GM23338 (cell line): ENCODE data around the gene CISD1. TPM values are rescaled to one million over a fixed set of nuclear protein-coding genes. Genes with fewer than 3 reads are reported as not detected.
"Not testable (repeated sequence)": the region's sequence is repeated elsewhere in the genome, so short reads cannot be mapped to it uniquely, and the experiment has no call there.

Experiments
- ATAC-seq: fragments of 200-7000 bp; cut with Tn5 transposase; 3 replicates; pipeline ENCODE4 v1.9.1; 2020
- DNase-seq: peaks from one replicate; pipeline ENCODE4 v3.0.0-alpha.2; 2015; ENCODE audit warnings: low spot score
- H2AFZ ChIP-seq: fragments of 200-600 bp; sonication (generic); 2 replicates; pipeline ENCODE4 v1.8.0; 2016; ENCODE audit warnings: antibody characterized with exemption, mild to moderate bottlenecking, moderate library complexity
- H3F3A ChIP-seq: fragments of 200-600 bp; sonication (generic); replicated peaks from 2 replicates; pipeline ENCODE4 v1.8.0; 2017; ENCODE audit warnings: antibody characterized with exemption, mixed run types, low read depth
- H3K27ac ChIP-seq: fragments of 200-600 bp; sonication (generic); 2 replicates; pipeline ENCODE4 v1.6.1; 2016; ENCODE audit warnings: low read depth
- H3K27me3 ChIP-seq: fragments of 200-600 bp; sonication (generic); 2 replicates; pipeline ENCODE4 v1.8.0; 2016; ENCODE audit warnings: mild to moderate bottlenecking, mixed run types, moderate library complexity; ENCODE audit not compliant: insufficient read depth
- H3K36me3 ChIP-seq: fragments of 200-600 bp; sonication (generic); 2 replicates; pipeline ENCODE4 v1.8.0; 2016; ENCODE audit warnings: mild to moderate bottlenecking; ENCODE audit not compliant: insufficient read depth
- H3K4me1 ChIP-seq: fragments of 200-600 bp; sonication (generic); 2 replicates; pipeline ENCODE4 v1.8.0; 2016; ENCODE audit warnings: mild to moderate bottlenecking, moderate library complexity; ENCODE audit not compliant: insufficient read depth
- H3K4me2 ChIP-seq: fragments of 200-600 bp; sonication (generic); 2 replicates; pipeline ENCODE4 v1.7.1; 2017; ENCODE audit warnings: mixed run types
- H3K4me3 ChIP-seq: fragments of 200-600 bp; sonication (generic); 2 replicates; pipeline ENCODE4 v1.6.1; 2016; ENCODE audit warnings: mixed run types
- H3K79me2 ChIP-seq: fragments of 200-600 bp; sonication (generic); replicated peaks from 2 replicates; pipeline ENCODE4 v1.8.0; 2017; ENCODE audit warnings: mild to moderate bottlenecking; ENCODE audit not compliant: insufficient read depth
- H3K9me2 ChIP-seq: fragments of 200-600 bp; sonication (generic); 2 replicates; pipeline ENCODE4 v1.8.0; 2017; ENCODE audit not compliant: insufficient read depth
- H4K20me1 ChIP-seq: fragments of 200-600 bp; sonication (generic); replicated peaks from 2 replicates; pipeline ENCODE4 v1.8.0; 2017; ENCODE audit warnings: mild to moderate bottlenecking; ENCODE audit not compliant: insufficient read depth
- H3K27ac Mint-ChIP-seq: 2 replicates; pipeline ENCODE4 v1.8.0; 2020; ENCODE audit warnings: inconsistent platforms, mild to moderate bottlenecking, moderate library complexity, mixed read lengths
- H3K27me3 Mint-ChIP-seq: 3 replicates; pipeline ENCODE4 v1.8.0; 2022; ENCODE audit warnings: low read depth, mild to moderate bottlenecking, moderate library complexity, mixed read lengths, inconsistent platforms; ENCODE audit not compliant: insufficient read depth, poor library complexity
- H3K36me3 Mint-ChIP-seq: 3 replicates; pipeline ENCODE4 v1.8.0; 2021; ENCODE audit warnings: low read depth, mild to moderate bottlenecking, inconsistent platforms, moderate library complexity, mixed read lengths
- H3K4me1 Mint-ChIP-seq: 3 replicates; pipeline ENCODE4 v1.8.0; 2020; ENCODE audit warnings: mild to moderate bottlenecking, inconsistent platforms, mixed read lengths
- H3K4me3 Mint-ChIP-seq: 3 replicates; pipeline ENCODE4 v1.8.0; 2021; ENCODE audit warnings: moderate library complexity, mild to moderate bottlenecking, inconsistent platforms, mixed read lengths
- H3K9me3 Mint-ChIP-seq: 3 replicates; pipeline ENCODE4 v1.8.0; 2020; ENCODE audit warnings: moderate library complexity, mild to moderate bottlenecking, inconsistent platforms, mixed read lengths
- CREB1 ChIP-seq: fragments of 250-450 bp; sonication (Bioruptor Pico); IDR thresholded peaks from 2 replicates; pipeline ENCODE4 v1.5.0; 2020; ENCODE audit warnings: low read depth, mild to moderate bottlenecking, moderate library complexity
- ETS1 ChIP-seq: IDR thresholded peaks from 2 replicates; pipeline ENCODE4 v1.6.1; 2016; ENCODE audit warnings: antibody characterized with exemption
- EZH2 ChIP-seq: fragments of 200-600 bp; sonication (generic); IDR thresholded peaks from one replicate; pipeline ENCODE4 v1.8.0; 2017; ENCODE audit warnings: antibody characterized with exemption, mild to moderate bottlenecking, low read depth; ENCODE audit not compliant: unreplicated experiment
- NANOG ChIP-seq: IDR thresholded peaks from 2 replicates; pipeline ENCODE4 v1.6.1; 2016; ENCODE audit warnings: antibody characterized with exemption, borderline replicate concordance
- STAT1 ChIP-seq: IDR thresholded peaks from one replicate; pipeline ENCODE4 v1.6.1; 2016; ENCODE audit warnings: antibody characterized with exemption; ENCODE audit not compliant: unreplicated experiment
- ZNF331 ChIP-seq: fragments of 250-450 bp; sonication (Bioruptor Pico); IDR thresholded peaks from 2 replicates; pipeline ENCODE4 v1.5.0; 2020; ENCODE audit warnings: low read depth, mild to moderate bottlenecking, moderate library complexity
- polyA plus RNA-seq: library from polyadenylated mRNA; unstranded; fragments of >200 nt; fragmentation: Nextera tagmentation; extraction: Ambion mirVana; gene quantifications from 2 replicates; pipeline ENCODE4 v1.2.1, GENCODE V29; 2016
- total RNA-seq: library from RNA; depleted of rRNA; stranded (reverse); fragments of >200 nt; shearing (Covaris generic); gene quantifications from 2 replicates; pipeline ENCODE4 v1.2.3, GENCODE V29; 2014

CISD1 gene
- total and polyA plus RNA-seq, 2 experiments from 2014 or later, result 19.9 to 99.9 TPM

- TF ChIP-seq ETS1, result no peak
These were observed 25.7 kb upstream of the CISD1 start (continued) for GRCh38 chr10:58243269-58243668.

DNA sequence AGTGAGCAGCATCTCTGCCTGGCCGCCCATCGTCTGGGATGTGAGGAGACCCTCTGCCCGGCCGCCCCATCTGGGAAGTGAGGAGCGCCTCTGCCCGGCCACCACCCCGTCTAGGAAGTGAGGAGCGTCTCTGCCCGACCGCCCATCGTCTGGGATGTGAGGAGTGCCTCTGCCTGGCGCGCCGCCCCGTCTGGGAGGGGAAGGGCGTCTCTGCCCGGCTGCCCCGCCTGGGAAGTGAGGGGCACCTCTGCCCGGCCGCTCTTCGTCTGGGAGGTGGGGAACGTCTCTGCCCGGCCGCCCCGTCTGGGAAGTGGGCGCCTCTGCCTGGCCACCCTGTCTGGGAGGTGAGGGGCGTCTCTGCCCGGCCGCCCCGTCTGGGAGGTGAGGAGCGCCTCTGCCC is 25.2 kb upstream of the CISD1 start:
- H3K27ac Mint-ChIP-seq, H2AFZ ChIP-seq, DNase-seq, H3K4me2 ChIP-seq, H3K27me3 Mint-ChIP-seq, H3F3A ChIP-seq, H4K20me1 ChIP-seq, H3K4me3 ChIP-seq, H3K9me2 ChIP-seq, H3K36me3 ChIP-seq, H3K27ac ChIP-seq, H3K27me3 ChIP-seq, H3K4me3 Mint-ChIP-seq, ATAC-seq: not testable (repeated sequence)
- Histone ChIP-seq H3K4me1 (peaks cover 24% of the 10 kb centered on the region), H3K79me2 (peaks cover 74% of the 10 kb centered on the region)
- Mint-ChIP-seq H3K9me3 (peaks cover 47% of the 10 kb centered on the region), H3K4me1 (peaks cover 21% of the 10 kb centered on the region), H3K36me3 (peaks cover 46% of the 10 kb centered on the region)

DNA sequence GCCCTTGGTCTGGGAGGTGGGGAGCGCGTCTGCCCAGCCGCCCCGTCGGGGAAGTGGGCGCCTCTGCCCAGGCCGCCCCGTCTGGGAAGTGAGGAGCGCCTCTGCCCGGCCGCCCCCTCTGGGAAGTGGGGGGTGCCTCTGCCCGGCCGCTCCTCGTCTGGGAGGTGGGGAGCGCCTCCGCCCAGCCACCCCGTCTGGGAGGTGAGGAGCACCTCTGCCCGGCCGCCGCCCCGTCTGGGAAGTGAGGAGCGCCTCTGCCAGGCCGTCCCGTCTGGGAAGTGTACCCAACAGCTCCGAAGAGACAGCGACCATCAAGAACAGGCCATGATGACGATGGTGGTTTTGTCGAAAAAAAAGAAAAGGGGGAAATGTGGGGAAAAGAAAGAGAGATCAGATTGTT is 24.7 kb upstream of the CISD1 start:
- not testable (repeated sequence) for H3K4me2 ChIP-seq, H3K27ac Mint-ChIP-seq, H2AFZ ChIP-seq, H3F3A ChIP-seq, H3K27ac ChIP-seq, H3K9me2 ChIP-seq, H3K36me3 ChIP-seq, ATAC-seq, H3K4me3 ChIP-seq, H4K20me1 ChIP-seq, H3K27me3 Mint-ChIP-seq, H3K4me3 Mint-ChIP-seq, H3K27me3 ChIP-seq, DNase-seq
- Histone ChIP-seq H3K79me2 (peaks cover 70% of the 10 kb centered on the region), H3K4me1 (peaks cover 23% of the 10 kb centered on the region)
- Mint-ChIP-seq H3K36me3 (peaks cover 46% of the 10 kb centered on the region), H3K4me1 (peaks cover 20% of the 10 kb centered on the region), H3K9me3 (peaks cover 47% of the 10 kb centered on the region)

- Mint-ChIP-seq H3K9me3 (peaks cover 47% of the 10 kb centered on the region), H3K36me3 (peaks cover 46% of the 10 kb centered on the region), H3K4me1 (peaks cover 16% of the 10 kb centered on the region)
- peaks cover 19% of the 10 kb centered on the region for H3K4me1 ChIP-seq
- peaks cover 66% of the 10 kb centered on the region for H3K79me2 ChIP-seq
- not testable (repeated sequence) for H3F3A ChIP-seq, H3K9me2 ChIP-seq, H3K4me3 ChIP-seq, H3K36me3 ChIP-seq, H3K4me2 ChIP-seq, H2AFZ ChIP-seq, DNase-seq, H3K4me3 Mint-ChIP-seq, ATAC-seq, H4K20me1 ChIP-seq, H3K27me3 Mint-ChIP-seq, H3K27ac Mint-ChIP-seq, H3K27ac ChIP-seq, H3K27me3 ChIP-seq
These were observed 24.3 kb upstream of the CISD1 start for GRCh38 chr10:58244666-58245065.

GRCh38 chr10:58253184-58253583 is 15.8 kb upstream of the CISD1 start:
- Histone ChIP-seq H3K79me2 (peaks cover 25% of the 10 kb centered on the region), H3K36me3 (peaks cover 16% of the 10 kb centered on the region; the same call in 1 of the 2 replicates), H3K4me2 (no peak overlapping the region), H4K20me1 (no peaks in the 10 kb centered on the region), H3K27me3 (no peaks in the 10 kb centered on the region), H3F3A (no peaks in the 10 kb centered on the region), H2AFZ (no peak overlapping the region), H3K4me3 (no peak overlapping the region), H3K4me1 (0 out of 2 replicates have a peak, but pooled peaks cover 13% of the 10 kb centered on the region), H3K27ac (no peak overlapping the region), H3K9me2 (no peaks in the 10 kb centered on the region)
- Mint-ChIP-seq H3K4me1 (peaks cover 11% of the 10 kb centered on the region), H3K36me3 (peaks cover 56% of the 10 kb centered on the region), H3K27ac (no peak overlapping the region), H3K27me3 (peaks cover 11% of the 10 kb centered on the region), H3K4me3 (no peak overlapping the region), H3K9me3 (peaks cover 54% of the 10 kb centered on the region)
- ATAC-seq (no peak), DNase-seq (no peak)
- TF ChIP-seq ZNF331, result no peak
- no peak for TF ChIP-seq CREB1 (CRISPR knock-in tag)
- TF ChIP-seq NANOG, result no peak
- no peak for TF ChIP-seq STAT1
- TF ChIP-seq EZH2, result no peak
